CD4-positive, alpha-beta memory T cell (primary cell): ENCODE results near the gene TMEM204. TPM values are rescaled to one million over a fixed set of nuclear protein-coding genes. Genes with fewer than 3 reads are reported as not detected.
A peak's percentile ranks its signal among the peaks of the same experiment; 100 is the strongest.

ENCODE experiments used
- CTCF ChIA-PET: fragments of 350-600 bp; sonication (Branson Sonifier 250); formaldehyde crosslinking; loops from one replicate; lab custom pipeline; 2021; ENCODE audit warnings: inconsistent platforms; ENCODE audit not compliant: partially characterized antibody; lab: Charles Lee
- POLR2A ChIA-PET: fragments of 350-600 bp; sonication (Branson Sonifier 250); formaldehyde crosslinking; loops from one replicate; lab custom pipeline; 2021; ENCODE audit not compliant: partially characterized antibody; lab: Charles Lee
- DNase-seq, 5 donors: peaks; one replicate each; pipeline versions ENCODE4 v3.0.0 to v3.0.0-alpha.2; 2020 to 2022; ENCODE audit warnings: mixed read lengths in 1 of 5
- H3K27ac ChIP-seq: one replicate; pipeline ENCODE4 v1.7.0; 2013; ENCODE audit warnings: low read depth, low read length
- H3K27me3 ChIP-seq: 2 replicates; pipeline ENCODE4 v1.7.0; 2013; ENCODE audit warnings: mild to moderate bottlenecking, low read length, moderate library complexity; ENCODE audit not compliant: insufficient read depth
- H3K36me3 ChIP-seq: 2 replicates; pipeline ENCODE4 v1.7.0; 2013; ENCODE audit warnings: mild to moderate bottlenecking, low read length, moderate library complexity; ENCODE audit not compliant: insufficient read depth
- H3K4me1 ChIP-seq: 2 replicates; pipeline ENCODE4 v1.7.0; 2013; ENCODE audit warnings: mild to moderate bottlenecking, low read length, moderate library complexity; ENCODE audit not compliant: insufficient read depth
- H3K4me3 ChIP-seq, 2 donors: one replicate each; pipeline ENCODE4 v1.7.0; 2013; ENCODE audit warnings: low read length in 2 of 2, mild to moderate bottlenecking in 1 of 2
- H3K9me3 ChIP-seq, 2 donors: one replicate each; pipeline ENCODE4 v1.7.0; 2013; ENCODE audit warnings: low read length in 2 of 2, control low read depth in 1 of 2; ENCODE audit not compliant: control insufficient read depth in 1 of 2
- H3K27ac Mint-ChIP-seq, 7 donors: one replicate each; pipeline ENCODE4 v1.8.0; 2020 to 2021; ENCODE audit warnings: mixed read lengths in 7 of 7, mild to moderate bottlenecking in 6 of 7, inconsistent platforms in 3 of 7, moderate library complexity in 3 of 7
- H3K27me3 Mint-ChIP-seq, 2 donors: one replicate each; pipeline ENCODE4 v1.8.0; 2020 to 2021; ENCODE audit warnings: mixed read lengths in 2 of 2
- H3K36me3 Mint-ChIP-seq, 2 donors: one replicate each; pipeline ENCODE4 v1.8.0; 2020 to 2021; ENCODE audit warnings: mixed read lengths in 2 of 2, inconsistent platforms in 1 of 2, mild to moderate bottlenecking in 1 of 2
- H3K4me1 Mint-ChIP-seq, 4 donors: one replicate each; pipeline ENCODE4 v1.8.0; 2020 to 2021; ENCODE audit warnings: mixed read lengths in 4 of 4, mild to moderate bottlenecking in 1 of 4
- H3K4me3 Mint-ChIP-seq, 8 donors: one replicate each; pipeline ENCODE4 v1.8.0; 2020 to 2021; ENCODE audit warnings: mixed read lengths in 8 of 8, mild to moderate bottlenecking in 7 of 8, moderate library complexity in 6 of 8, inconsistent platforms in 3 of 8
- H3K9me3 Mint-ChIP-seq, 8 donors: one replicate each; pipeline ENCODE4 v1.8.0; 2020 to 2021; ENCODE audit warnings: mixed read lengths in 8 of 8, mild to moderate bottlenecking in 5 of 8, inconsistent platforms in 3 of 8, moderate library complexity in 1 of 8
- intact Hi-C: fragments of 100-400 bp; cut with micrococcal nuclease; formaldehyde crosslinking; loops from one replicate; pipeline ENCODE4 v1.15.1; 2023
- polyA plus RNA-seq, 2 donors: library from polyadenylated mRNA; unstranded; fragments of 300-500 nt; fragmentation: Illumina TruSeq; gene quantifications; one replicate each; pipeline ENCODE4 v1.2.3, GENCODE V29; 2021
- total RNA-seq, 2 experiments: library from RNA; stranded (reverse); gene quantifications; one replicate each; pipeline ENCODE4 v1.2.3, GENCODE V29; 2021

The TMEM204 gene
- total RNA-seq (100 to 1,000 TPM; 124 to 125 TPM), polyA plus RNA-seq (10 to 100 TPM; 95.9 to 97.1 TPM)

DNA sequence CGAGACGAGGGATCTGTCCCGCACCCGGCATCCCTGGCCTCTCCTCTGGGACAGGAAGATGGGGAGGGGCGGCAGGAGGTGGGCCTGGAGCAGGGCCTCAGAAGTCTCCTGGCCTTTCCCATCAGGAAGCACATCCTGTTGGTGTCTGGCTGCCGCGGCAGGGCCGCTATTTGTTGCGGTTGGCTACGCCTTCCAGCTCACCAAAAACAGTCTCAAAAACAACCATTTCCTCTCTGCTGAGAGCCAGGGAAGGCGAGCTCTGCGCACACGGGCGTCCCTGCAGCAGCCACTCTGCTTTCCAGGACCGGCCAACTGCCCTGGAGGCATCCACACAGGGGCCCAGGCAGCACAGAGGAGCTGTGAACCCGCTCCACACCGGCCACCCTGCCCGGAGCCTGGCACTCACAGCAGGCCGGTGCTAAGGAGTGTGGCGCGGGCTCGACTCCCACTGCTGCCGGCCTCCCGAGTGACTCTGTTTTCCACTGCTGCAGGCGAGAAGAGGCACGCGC is at the start of gene TMEM204:
Gene TMEM204, plus strand, starts transcription at position 224 of the 509 bp plus-strand sequence. CDS start 610 bp downstream, outside the sequence.
- peaks cover 29 to 35% of the 10 kb centered on the region in 2 donors for H3K36me3 Mint-ChIP-seq
- no peaks in the 10 kb centered on the region for H3K9me3 Mint-ChIP-seq
- H3K4me3 Mint-ChIP-seq: peak within 1 kb of the TSS; percentile 94 to 100 (median 98)
- H3K4me3 ChIP-seq: peak within 1 kb of the TSS; percentile 82 to 96
- H3K27ac Mint-ChIP-seq: peak within 1 kb of the TSS; percentile 65 to 96 (median 93)
- CTCF ChIA-PET: interaction anchor here (0.6 kb wide), 1 partner anchor 71 kb away, joined by 3 read pairs; no protein-coding TSS in a partner anchor
- H3K27me3 Mint-ChIP-seq: no peaks in the 10 kb centered on the region
- peak within 1 kb of the TSS; percentile 73 for H3K27ac ChIP-seq
- H3K27me3 ChIP-seq: no peaks in the 10 kb centered on the region
- no peaks in the 10 kb centered on the region for H3K9me3 ChIP-seq
- H3K4me1 Mint-ChIP-seq: peaks cover 24 to 53% (median 38%) of the 10 kb centered on the region in 4 donors
- DNase-seq: peak; percentile 42 to 62 (median 58)
- H3K36me3 ChIP-seq: peaks cover 29% of the 10 kb centered on the region
- intact Hi-C loops: no loop called here
- POLR2A ChIA-PET: interaction anchor here (0.7 to 4.6 kb wide), 21 partner anchors 8 to 745 kb away, joined by 3 to 47 read pairs (median 4); partner anchors contain the start of genes CHTF18, CLCN7, CRAMP1 and IFT140
- peaks cover 42% of the 10 kb centered on the region for H3K4me1 ChIP-seq

DNA sequence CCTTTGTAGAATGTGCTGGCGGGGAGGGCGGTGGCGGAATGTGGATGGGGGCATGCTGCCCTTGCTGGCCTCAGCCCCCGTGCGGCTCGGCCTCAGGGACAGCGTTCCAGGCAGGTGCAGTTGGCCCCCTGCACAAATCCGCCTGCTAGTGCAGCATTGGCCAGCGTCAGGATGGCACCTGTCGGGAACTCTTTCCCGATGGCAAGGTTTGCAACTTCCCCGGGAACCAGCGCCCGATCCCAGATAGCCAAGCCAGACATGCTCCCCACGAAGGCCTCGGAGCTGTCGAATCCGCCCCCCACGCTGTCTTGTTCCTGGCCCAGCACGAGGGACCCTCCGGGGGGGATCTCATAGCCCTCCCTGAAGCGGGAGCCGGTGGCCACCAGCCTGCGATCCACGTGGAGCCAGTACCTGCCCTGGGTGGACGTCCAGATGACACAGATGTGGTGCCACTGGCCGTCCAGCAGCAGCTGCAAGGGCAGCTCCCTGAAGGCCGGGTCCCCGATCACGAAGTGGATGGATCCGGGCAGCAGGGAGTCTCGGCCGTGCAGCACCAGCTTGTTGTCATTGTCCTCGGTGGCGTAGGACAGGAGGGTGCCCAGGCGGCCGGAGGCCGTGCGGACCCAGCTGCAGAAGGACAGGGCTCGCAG is 47.5 kb upstream of the TMEM204 start:
- H3K27ac ChIP-seq: no peak overlapping the region
- ChIA-PET CTCF (no interaction called here), POLR2A (no interaction called here)
- no peaks in the 10 kb centered on the region for H3K4me1 Mint-ChIP-seq
- H3K4me3 ChIP-seq: no peak overlapping the region
- H3K9me3 ChIP-seq: no peaks in the 10 kb centered on the region
- no peak overlapping the region for H3K4me3 Mint-ChIP-seq
- H3K4me1 ChIP-seq: no peaks in the 10 kb centered on the region
- H3K27me3 Mint-ChIP-seq: peaks cover 0 to 3% of the 10 kb centered on the region in 2 donors
- no peaks in the 10 kb centered on the region for H3K27me3 ChIP-seq
- no peak overlapping the region for H3K27ac Mint-ChIP-seq
- intact Hi-C loops: no loop called here
- no peaks in the 10 kb centered on the region for H3K36me3 ChIP-seq
- H3K36me3 Mint-ChIP-seq: no peaks in the 10 kb centered on the region
- DNase-seq: no peak
- no peaks in the 10 kb centered on the region for H3K9me3 Mint-ChIP-seq

DNA sequence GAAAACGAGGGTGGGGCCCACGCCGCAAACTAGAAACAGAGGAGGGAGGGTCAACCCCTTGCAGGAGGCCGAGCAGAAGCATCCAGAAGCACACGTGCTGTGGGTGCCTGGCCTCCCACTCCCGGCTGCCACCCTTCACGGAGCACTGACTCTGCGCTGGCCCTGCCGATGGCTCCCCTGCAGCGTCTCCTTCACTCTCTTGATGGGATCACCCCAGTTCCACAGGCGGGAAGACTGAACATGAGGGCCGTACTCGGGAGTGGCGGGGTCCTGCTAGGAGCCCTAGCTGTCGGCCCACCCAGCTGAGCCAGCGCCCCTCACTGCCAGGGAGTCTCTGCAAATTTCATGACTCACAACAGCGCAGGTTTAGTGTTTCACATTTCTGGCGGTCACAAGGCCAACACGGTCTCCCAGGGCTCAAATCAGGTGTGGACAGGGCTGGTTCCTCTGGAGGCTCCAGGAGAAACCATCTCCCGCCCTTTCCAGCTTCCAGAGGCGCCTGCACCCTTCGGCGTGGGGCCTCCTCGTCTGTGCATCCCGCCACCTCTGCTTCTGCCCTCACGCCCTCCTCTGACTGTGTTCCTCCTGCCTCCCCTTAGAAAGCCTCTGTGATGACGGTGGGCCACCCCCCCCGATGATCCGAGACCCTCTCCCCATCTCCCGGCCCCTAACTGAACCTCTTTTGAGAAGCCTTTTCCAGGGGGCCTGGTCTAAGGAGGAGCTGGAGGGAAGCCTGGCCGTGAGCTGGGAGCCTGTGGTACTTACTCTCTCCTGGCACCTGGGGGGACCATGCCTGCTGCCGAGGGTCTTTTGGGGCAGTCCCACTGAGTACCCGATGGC is 46.7 kb upstream of the TMEM204 start:
- Mint-ChIP-seq H3K4me1 (no peaks in the 10 kb centered on the region), H3K36me3 (no peaks in the 10 kb centered on the region), H3K4me3 (no peak overlapping the region), H3K27ac (no peak overlapping the region), H3K9me3 (no peaks in the 10 kb centered on the region), H3K27me3 (peaks cover 0 to 1% of the 10 kb centered on the region in 2 donors)
- DNase-seq: no peak
- H3K36me3 ChIP-seq: no peaks in the 10 kb centered on the region
- no peaks in the 10 kb centered on the region for H3K4me1 ChIP-seq
- H3K27ac ChIP-seq: no peak overlapping the region
- intact Hi-C loops: no loop called here
- H3K27me3 ChIP-seq: no peaks in the 10 kb centered on the region
- no peaks in the 10 kb centered on the region for H3K9me3 ChIP-seq
- ChIA-PET POLR2A (no interaction called here), CTCF (no interaction called here)
- H3K4me3 ChIP-seq: no peak overlapping the region

DNA sequence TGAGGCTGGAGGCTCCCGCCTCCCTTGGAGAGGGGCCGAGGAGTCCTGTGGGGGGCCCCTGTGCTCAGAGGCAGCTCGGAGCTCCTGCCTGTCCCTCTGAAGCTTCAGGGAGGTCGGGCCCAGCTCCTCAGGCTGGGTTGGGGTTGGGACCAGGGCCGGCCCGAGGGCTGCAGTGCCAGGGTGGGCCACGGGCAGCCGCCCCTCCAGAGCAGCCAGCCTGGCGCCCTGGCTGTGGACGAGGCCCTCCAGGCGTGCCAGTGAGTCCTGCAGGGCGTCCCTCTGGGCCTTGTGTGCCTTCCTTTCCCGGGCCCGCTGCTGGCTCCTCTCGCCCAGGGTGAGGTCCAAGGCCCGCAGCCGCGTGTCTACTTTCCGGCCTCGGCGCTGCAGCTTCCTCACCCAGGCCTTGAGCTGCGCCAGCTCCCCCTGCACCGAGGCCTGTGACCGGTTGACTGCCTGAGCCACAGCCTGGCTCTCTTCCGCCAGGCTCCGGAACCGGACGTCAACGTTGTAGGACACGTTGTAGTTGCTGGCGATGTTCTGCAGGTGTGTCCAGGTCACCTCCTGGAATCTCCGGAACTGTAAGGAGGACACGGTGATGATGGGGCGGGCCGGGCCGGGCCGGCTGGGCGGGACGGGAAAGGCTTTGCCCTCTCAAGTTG is 45.9 kb upstream of the TMEM204 start:
- no peak overlapping the region for H3K27ac ChIP-seq
- DNase-seq: no peak
- peaks cover 2 to 3% (median 3%) of the 10 kb centered on the region in 4 donors for H3K4me1 Mint-ChIP-seq
- no peaks in the 10 kb centered on the region for H3K27me3 ChIP-seq
- no peak overlapping the region for H3K4me3 ChIP-seq
- no peaks in the 10 kb centered on the region for H3K9me3 Mint-ChIP-seq
- CTCF ChIA-PET: no interaction called here
- POLR2A ChIA-PET: no interaction called here
- H3K27me3 Mint-ChIP-seq: peaks cover 0 to 1% of the 10 kb centered on the region in 2 donors
- peaks cover 5% of the 10 kb centered on the region for H3K4me1 ChIP-seq
- H3K36me3 Mint-ChIP-seq: no peaks in the 10 kb centered on the region
- no peaks in the 10 kb centered on the region for H3K9me3 ChIP-seq
- H3K4me3 Mint-ChIP-seq: no peak overlapping the region
- intact Hi-C loops: no loop called here
- H3K27ac Mint-ChIP-seq: no peak overlapping the region
- no peaks in the 10 kb centered on the region for H3K36me3 ChIP-seq

DNA sequence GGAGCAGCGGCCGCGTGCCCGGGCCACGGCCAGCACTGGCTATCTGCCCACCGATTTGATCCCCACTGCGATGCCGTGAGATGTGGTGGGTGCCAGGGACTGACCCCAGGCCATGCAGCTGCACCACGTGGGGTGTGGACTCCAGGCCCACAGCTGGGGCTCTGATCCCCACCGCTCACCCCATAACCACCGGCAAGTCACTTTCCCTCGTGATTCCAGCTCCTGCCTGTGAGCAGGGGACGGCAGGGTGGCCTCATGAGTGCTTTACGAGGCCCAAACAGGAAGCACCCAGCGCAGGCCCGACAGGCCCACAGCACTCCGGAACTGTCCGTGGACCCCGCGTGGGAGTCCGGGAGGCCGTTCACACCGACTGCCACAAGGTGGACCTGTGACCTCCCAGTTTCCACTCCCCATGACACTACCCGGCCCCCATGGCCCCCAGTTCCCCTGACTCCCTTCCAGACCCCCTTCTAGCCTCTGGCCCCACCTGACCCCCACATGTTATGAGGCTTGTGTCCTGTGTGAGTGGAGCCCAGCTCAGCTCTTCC is 45.3 kb upstream of the TMEM204 start:
- CTCF ChIA-PET: no interaction called here
- intact Hi-C loops: no loop called here
- peak overlapping the region in 1 of 7 donors; percentile 27 for H3K27ac Mint-ChIP-seq

DNA sequence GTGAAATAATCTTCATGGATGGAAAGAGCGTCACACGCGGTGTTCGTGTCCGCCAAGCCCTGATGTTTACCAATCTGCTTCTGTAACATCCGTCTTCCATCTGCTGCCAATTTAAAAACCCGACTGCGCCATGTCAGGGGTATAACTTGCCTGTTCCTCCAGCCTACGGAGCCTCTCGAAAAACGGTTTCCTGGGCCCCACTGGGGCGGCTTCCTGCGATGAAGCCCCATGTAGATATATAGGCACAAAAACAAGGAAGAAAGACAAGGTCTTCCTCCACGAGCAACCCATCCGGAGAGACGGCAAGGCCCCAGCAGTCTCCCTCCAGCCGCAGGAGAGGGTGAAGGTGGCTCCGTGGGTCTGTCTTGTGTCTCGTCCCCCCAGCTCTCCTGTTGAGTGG is 44.8 kb upstream of the TMEM204 start, which contains the start of gene PTX4:
Gene PTX4, minus strand, starts transcription at position 326 of the 400 bp plus-strand sequence. Its CDS starts 35 bp downstream, at position 291.
- ChIA-PET CTCF (interaction anchor here (1.8 kb wide), 1 partner anchor 125 kb away, joined by 4 read pairs; no protein-coding TSS in a partner anchor), POLR2A (no interaction called here)
- peaks cover 0 to 2% of the 10 kb centered on the region in 2 donors for H3K36me3 Mint-ChIP-seq
- Histone ChIP-seq H3K36me3 (no peaks in the 10 kb centered on the region), H3K27ac (no peak within 1 kb of the TSS), H3K4me1 (peaks cover 10% of the 10 kb centered on the region), H3K27me3 (no peaks in the 10 kb centered on the region), H3K9me3 (no peaks in the 10 kb centered on the region), H3K4me3 (no peak within 1 kb of the TSS)
- peaks cover 7 to 10% (median 8%) of the 10 kb centered on the region in 4 donors for H3K4me1 Mint-ChIP-seq
- H3K27me3 Mint-ChIP-seq: peaks cover 0 to 1% of the 10 kb centered on the region in 2 donors
- H3K4me3 Mint-ChIP-seq: no peak within 1 kb of the TSS
- peaks cover 0 to 1% (median 0%) of the 10 kb centered on the region in 8 donors for H3K9me3 Mint-ChIP-seq
- peak within 1 kb of the TSS in 2 of 7 donors; percentile 27 to 75 for H3K27ac Mint-ChIP-seq
- intact Hi-C loops: no loop called here
- no peak for DNase-seq

More for the DNA sequence above, 45.3 kb upstream of the TMEM204 start:
- peaks cover 10% of the 10 kb centered on the region for H3K4me1 ChIP-seq
- no peak overlapping the region for H3K4me3 Mint-ChIP-seq
- H3K27me3 Mint-ChIP-seq: peaks cover 0 to 1% of the 10 kb centered on the region in 2 donors
- no peaks in the 10 kb centered on the region for H3K27me3 ChIP-seq
- peaks cover 7 to 9% (median 8%) of the 10 kb centered on the region in 4 donors for H3K4me1 Mint-ChIP-seq
- H3K36me3 Mint-ChIP-seq: peaks cover 0 to 2% of the 10 kb centered on the region in 2 donors
- no peak overlapping the region for H3K27ac ChIP-seq
- DNase-seq: no peak
- no peak overlapping the region for H3K4me3 ChIP-seq
- peaks cover 0 to 1% (median 0%) of the 10 kb centered on the region in 8 donors for H3K9me3 Mint-ChIP-seq
- H3K9me3 ChIP-seq: no peaks in the 10 kb centered on the region
- no peaks in the 10 kb centered on the region for H3K36me3 ChIP-seq
- POLR2A ChIA-PET: no interaction called here
